RPMI7951 (cell line): ENCODE measurements around the gene AFDN. TPM values are rescaled to one million over a fixed set of nuclear protein-coding genes. Genes with fewer than 3 reads are reported as not detected.

ENCODE experiments used
- DNase-seq: peaks from one replicate; pipeline ENCODE4 v3.0.0-alpha.2; 2012; ENCODE audit warnings: low read depth
- total RNA-seq: library from RNA; depleted of rRNA; stranded (reverse); fragments of >200 nt; shearing (Covaris generic); gene quantifications from 2 replicates; pipeline ENCODE4 v1.2.3, GENCODE V29; 2014

AFDN gene
- total RNA-seq, 1 experiment from 2014 or later = 46.6 TPM

- DNase-seq = no peak
Observed at GRCh38 chr6:167946604-167947003, 119.9 kb downstream of the AFDN start.

DNA sequence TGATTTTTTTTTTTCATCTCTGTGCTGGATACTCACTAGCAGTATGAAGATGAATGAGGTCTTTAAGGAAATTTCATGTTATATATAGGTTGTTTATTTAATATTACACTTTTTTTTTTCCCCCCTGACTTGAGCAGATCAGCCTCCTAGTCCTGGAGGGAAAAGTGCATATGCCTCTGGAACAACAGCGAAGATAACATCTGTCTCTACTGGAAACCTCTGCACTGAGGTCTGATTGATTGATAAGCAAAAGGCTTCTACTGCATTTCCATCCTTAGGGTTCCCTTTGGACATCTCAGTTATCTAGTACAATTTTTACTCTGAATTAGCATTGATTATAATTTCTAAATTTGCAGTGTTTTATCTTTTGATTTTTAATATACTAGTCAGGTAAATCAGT, 121.0 kb downstream of the AFDN start:
- DNase-seq = no peak

DNA sequence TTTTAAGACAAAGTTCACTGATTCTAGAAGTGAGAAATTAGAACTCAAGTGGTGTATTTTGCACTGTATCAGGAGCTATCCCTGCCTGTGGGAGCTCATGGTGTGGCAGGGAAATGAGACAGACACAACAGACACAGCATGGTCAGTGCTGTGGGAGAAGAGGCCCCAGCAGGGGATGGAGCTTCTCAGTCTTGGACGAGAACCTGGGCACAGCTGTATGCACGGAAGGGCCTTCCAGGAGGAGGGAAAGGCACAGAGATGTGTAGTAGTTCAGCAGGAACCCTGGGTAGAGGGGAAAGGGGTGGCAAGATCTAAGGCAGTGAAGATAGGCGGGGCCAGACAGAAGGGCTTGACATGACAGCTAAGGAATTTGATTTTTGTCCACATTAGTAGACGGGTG, 122.0 kb downstream of the AFDN start:
- DNase-seq = no peak

DNA sequence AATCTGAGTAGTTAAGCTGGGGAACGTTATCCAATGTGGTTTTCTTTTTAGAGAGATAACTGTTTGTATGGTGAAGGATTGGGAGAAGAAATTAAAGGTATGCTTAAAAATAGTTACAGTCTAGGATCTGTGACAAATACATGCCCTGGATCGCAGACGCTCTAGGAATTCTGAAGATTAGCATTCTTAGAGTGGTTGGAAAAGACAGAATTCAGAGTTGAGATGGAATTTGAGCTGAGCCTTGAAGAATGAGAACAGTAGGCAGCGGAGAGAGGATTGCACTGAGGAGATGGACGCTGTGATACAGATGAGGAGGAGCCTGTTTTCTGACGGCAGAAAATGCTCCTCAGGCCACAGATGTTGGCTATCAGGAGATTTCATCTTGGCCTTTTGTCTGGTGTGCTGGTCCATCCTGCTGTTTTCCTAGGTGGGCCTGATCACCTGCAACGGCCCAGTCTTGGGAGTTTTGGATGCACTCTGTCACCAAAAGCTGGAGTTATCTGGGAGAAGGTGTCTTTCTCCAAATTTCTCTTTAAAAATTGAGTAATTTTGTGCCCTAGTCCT, 122.5 kb downstream of the AFDN start:
- DNase-seq = no peak

DNA sequence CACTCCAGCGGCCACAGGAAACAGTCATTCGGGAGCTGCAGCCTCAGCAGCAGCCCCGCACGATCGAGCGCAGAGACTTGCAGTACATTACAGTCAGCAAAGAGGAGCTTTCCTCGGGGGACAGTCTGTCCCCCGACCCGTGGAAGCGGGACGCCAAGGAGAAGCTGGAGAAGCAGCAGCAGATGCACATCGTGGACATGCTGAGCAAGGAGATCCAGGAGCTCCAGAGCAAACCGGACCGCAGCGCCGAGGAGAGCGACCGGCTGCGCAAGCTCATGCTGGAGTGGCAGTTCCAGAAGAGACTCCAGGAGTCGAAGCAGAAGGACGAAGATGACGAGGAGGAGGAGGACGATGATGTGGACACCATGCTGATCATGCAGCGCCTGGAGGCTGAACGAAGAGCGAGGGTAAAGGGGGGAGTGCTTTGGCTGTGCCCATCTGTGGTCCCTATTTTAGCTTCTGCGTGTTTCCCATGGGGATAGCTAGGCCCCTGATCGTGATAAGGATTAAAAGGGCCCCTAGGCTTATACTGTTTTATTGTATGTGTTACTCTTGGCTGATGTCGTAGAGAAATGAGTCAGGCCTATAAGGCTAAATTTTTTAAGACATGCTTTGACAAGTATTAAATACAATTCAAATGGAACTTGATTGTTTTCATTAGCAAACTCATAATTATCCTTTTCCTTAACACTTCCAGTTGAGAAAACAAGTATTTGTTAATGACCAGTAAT, 125.2 kb downstream of the AFDN start:
- DNase-seq = no peak

- no peak for DNase-seq
Observed at GRCh38 chr6:167952512-167952859, 125.8 kb downstream of the AFDN start.

GRCh38 chr6:167953551-167953950, 126.8 kb downstream of the AFDN start:
- no peak for DNase-seq

- no peak for DNase-seq
Observed at GRCh38 chr6:167954151-167954550, 127.4 kb downstream of the AFDN start.

- no peak for DNase-seq
Observed at GRCh38 chr6:167956491-167956890, 129.8 kb downstream of the AFDN start.

DNA sequence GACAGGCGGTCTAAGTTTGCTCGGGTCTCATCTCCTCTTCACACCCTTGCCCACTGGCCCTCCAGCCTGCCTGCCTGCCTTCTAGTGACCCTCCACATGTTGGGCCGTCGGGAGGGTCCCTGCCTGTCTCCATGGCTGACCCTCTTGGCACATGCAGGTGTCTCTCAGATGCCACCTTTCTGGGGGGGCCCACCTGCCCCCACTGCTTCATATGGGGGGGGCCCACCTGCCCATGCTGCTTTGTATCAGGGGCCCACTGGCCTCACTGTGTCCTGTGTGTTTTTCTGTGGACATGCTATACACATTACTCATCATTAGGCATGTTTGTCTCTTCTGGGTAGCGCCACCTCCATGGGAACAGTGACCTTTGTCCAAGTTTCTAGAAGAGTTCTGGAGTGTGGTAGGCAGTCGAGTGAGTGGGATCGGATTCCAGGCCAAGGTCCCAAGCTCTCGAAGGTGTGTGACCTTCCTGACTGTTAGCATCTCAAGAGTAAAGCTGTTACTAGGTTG, 130.3 kb downstream of the AFDN start:
- peak; percentile 31 for DNase-seq

DNA sequence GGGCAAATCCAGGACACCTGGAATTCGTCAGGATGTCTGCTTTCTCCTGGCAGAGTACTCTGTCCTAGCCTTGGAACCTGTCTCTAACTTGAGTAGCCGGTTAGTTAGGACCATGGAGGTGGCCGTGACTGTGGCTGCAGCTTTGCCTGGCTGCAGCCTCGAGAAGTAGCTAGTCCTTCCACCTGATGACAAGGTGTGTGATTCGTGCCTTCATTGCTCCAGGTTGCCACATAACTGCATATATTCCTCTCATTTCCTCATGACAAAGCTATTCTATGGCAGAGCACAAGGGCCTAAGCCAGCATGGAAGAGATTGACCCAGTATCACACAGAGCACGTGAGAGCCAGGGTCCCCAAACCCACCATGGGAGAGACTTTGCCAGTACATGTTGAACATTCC, 130.9 kb downstream of the AFDN start:
- DNase-seq = no peak

DNA sequence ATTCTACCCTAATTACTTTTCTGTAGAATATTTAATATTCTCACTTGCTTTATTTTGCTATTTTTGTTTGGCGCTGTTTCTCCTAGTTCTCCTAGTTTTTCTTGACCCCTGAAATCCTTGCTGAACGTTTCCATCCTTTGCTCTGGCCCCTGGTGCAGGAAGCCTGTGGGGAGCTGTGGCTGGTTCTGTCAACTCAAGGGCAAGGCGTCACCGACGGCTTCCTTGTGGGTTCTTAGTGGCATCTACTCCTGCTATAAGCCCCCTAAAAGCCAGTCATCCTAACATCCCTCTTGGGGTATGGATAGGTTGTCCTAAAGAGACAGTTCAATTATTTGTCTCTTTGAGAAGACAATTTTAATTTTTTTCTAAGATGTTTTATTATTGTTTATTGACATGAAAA, 133.9 kb downstream of the AFDN start:
- DNase-seq = no peak

- no peak for DNase-seq
Observed at GRCh38 chr6:167962711-167963110, 136.0 kb downstream of the AFDN start.

DNA sequence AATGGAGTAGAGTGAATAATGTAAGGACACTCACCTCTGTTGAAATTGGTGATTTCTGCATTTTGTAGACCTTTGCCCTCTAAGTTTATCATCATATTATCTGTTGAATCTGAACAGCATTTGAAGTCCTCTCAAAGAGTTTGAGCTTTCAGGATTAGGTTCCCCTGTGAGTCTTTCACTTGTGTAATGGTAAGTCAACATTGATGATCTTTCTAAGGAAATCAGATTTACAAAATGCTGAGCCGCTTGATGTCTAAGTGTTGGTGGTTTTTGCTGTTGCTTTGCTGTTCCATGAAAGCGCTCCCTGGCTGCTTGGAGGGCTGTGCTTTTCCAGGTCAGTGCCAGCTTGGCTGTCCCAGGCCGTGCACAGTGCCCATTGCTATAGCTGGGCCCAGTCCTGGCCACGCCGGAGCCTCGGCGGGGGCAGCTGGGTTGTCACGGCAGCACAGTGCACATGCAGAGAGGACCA, 136.9 kb downstream of the AFDN start:
- no peak for DNase-seq

- no peak for DNase-seq
Observed at GRCh38 chr6:167965592-167966539, 139.2 kb downstream of the AFDN start.

GRCh38 chr6:167966540-167966905, 139.8 kb downstream of the AFDN start:
- DNase-seq = no peak

DNA sequence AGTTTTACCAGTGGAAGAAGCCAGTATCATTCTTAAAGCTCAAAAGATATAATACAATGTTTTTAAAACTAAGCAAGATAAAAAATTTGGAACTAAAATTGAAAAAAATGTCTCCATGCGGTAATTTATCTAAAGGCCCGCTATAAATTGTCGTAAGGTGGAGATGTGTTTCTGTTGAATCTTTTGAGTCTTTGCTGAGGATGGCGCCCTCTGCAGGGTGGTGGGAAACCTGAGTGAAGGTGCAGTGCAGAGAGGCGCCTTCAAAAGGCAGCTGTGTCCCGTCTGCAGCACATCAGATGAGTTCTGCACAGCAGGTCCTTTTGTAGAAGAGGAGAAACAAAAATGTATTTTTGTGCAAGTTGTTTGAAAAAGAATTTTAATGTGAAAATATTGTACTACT, 141.4 kb downstream of the AFDN start:
- DNase-seq = peak; percentile 11

GRCh38 chr6:167970230-167970629, 143.5 kb downstream of the AFDN start:
- DNase-seq = peak; percentile 43

DNA sequence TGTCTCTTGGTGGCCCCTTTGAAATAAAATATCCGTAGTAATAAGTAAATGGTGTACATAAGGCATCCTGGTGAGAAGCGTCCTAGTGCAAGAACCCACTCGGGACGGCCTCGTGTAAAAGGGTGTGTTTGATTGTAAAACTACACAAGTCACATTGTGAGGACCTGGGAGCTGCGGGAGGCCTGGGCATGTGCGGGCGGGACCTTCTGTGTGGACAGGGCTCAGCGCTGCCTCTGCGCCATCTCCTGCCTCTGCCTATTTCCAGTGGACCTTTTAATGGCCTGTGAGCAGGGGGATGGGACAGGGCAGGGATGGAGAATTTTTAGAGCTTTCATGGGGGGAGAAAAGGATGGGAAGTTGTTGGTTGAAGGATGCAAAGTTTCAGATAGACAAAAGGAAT, 145.5 kb downstream of the AFDN start:
- no peak for DNase-seq

GRCh38 chr6:167973148-167973885, 146.6 kb downstream of the AFDN start:
- DNase-seq = no peak

- DNase-seq = no peak
Observed at GRCh38 chr6:167974640-167975344, 148.1 kb downstream of the AFDN start.
